Tibial artery (tissue), 4 donors: Measurements from ENCODE around the gene MELTF.

Experiments used
- DNase-seq, 2 donors: peaks; one replicate each; pipeline ENCODE4 v3.0.0-alpha.2; 2019
- H3K27ac ChIP-seq, 2 donors: fragments of 200-600 bp; sonication (generic) in 1 of 2; 1 replicate in 1 of 2; 2 replicates in 1 of 2; pipeline ENCODE4 v1.5.1; 2018 to 2019; ENCODE audit warnings: mild to moderate bottlenecking in 1 of 2
- H3K27me3 ChIP-seq, 2 donors: fragments of 200-600 bp; sonication (generic) in 1 of 2; one replicate each; pipeline versions ENCODE4 v1.5.1 to v1.6.0; 2016 to 2019
- H3K36me3 ChIP-seq, 3 donors: fragments of 200-600 bp; sonication (generic) in 2 of 3; one replicate each; pipeline ENCODE4 v1.5.1; 2016 to 2019; ENCODE audit warnings: mild to moderate bottlenecking in 2 of 3
- H3K4me1 ChIP-seq, 4 donors: fragments of 200-600 bp; sonication (generic) in 2 of 4; 1 replicate in 3 of 4; 2 replicates in 1 of 4; pipeline ENCODE4 v1.5.1; 2016 to 2019
- H3K4me3 ChIP-seq, 2 donors: fragments of 200-600 bp; sonication (generic) in 1 of 2; 1 replicate in 1 of 2; 2 replicates in 1 of 2; pipeline ENCODE4 v1.5.1; 2018 to 2019; ENCODE audit warnings: mild to moderate bottlenecking in 2 of 2
- H3K9me3 ChIP-seq, 3 donors: fragments of 200-600 bp; sonication (generic) in 1 of 3; one replicate each; pipeline ENCODE4 v1.5.1; 2016 to 2019
- CTCF ChIP-seq, 2 experiments: fragments of 200-600 bp in 1 of 2; fragments of 450-650 bp in 1 of 2; IDR thresholded peaks; one replicate each; pipeline ENCODE4 v1.5.1; 2017 to 2019; ENCODE audit warnings: antibody characterized with exemption in 2 of 2, mild to moderate bottlenecking in 1 of 2, moderate library complexity in 1 of 2
- intact Hi-C: fragments of 100-400 bp; cut with DNase I; formaldehyde crosslinking; loops from one replicate; pipeline ENCODE4 v1.15.0; 2023; ENCODE audit warnings: low total_unique reads

MELTF gene

GRCh38 chr3:197006860-197007259 is 22.8 kb downstream of the MELTF start:
- no peaks in the 10 kb centered on the region for H3K9me3 ChIP-seq
- H3K36me3 ChIP-seq = no peaks in the 10 kb centered on the region
- TF ChIP-seq CTCF (IDR thresholded peaks at IDR 0.05) = no peak
- intact Hi-C loops = no loop called here
- no peak overlapping the region for H3K4me3 ChIP-seq
- H3K27ac ChIP-seq = no peak overlapping the region
- DNase-seq = no peak
- H3K4me1 ChIP-seq = peaks cover 0 to 19% (median 8%) of the 10 kb centered on the region in 4 donors
- peaks cover 0 to 28% of the 10 kb centered on the region in 2 donors for H3K27me3 ChIP-seq

- peaks cover 0 to 24% of the 10 kb centered on the region in 2 donors for H3K27me3 ChIP-seq
- no peak overlapping the region for H3K4me3 ChIP-seq
Observed at GRCh38 chr3:197006446-197006845, 23.2 kb downstream of the MELTF start.

DNA sequence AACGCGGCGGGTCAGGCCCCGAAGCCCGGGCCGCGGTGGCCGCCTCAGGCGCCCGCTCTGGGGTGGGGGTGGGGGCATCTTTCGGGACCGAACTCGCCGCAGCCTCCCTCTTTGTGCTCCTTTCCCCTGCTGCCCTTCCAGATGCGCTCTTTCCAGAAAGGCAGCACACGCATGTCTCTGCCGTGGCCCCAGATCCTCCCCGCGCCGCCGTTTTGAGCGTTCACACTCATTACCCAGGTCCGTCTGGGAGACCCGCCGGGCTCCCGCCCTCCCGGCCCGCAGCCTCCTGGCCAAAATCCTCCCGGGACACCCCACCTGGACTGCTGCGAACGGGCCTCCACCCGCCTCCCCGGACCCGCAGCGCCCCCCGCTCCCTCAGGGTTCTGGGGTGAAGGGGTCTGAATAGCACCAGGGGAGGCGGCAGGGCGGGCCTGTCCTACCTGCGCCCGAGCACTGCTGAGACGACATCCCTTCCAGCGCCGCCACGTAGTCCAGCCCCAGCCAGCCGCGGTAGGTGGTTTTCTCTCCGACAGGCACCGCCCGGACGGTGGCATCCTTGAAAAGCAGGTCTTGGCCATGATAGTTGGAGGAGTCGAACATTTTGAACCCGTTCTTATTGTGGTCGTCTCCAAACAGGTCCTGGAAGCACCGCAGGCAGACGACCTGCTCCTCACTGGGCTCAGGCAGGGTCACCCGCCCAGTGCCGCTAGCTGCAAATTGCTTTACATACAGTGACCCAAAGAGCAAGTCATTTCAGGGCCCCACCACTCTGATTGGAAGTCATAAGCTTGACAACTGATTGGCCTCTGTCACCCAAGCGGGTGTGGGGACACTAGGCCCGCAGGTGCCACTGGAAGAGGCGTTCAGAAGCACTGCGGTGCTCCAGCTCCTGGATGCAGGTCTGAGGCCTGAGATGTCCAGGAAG is 25.9 kb downstream of the MELTF start:
- intact Hi-C loops = no loop called here

More at GRCh38 chr3:197006446-197006845, 23.2 kb downstream of the MELTF start:
- no peaks in the 10 kb centered on the region for H3K36me3 ChIP-seq
- DNase-seq = no peak
- intact Hi-C loops = no loop called here
- no peak for TF ChIP-seq CTCF (IDR thresholded peaks at IDR 0.05)
- H3K27ac ChIP-seq = no peak overlapping the region
- no peaks in the 10 kb centered on the region for H3K9me3 ChIP-seq
- H3K4me1 ChIP-seq = peaks cover 0 to 21% (median 8%) of the 10 kb centered on the region in 4 donors

DNA sequence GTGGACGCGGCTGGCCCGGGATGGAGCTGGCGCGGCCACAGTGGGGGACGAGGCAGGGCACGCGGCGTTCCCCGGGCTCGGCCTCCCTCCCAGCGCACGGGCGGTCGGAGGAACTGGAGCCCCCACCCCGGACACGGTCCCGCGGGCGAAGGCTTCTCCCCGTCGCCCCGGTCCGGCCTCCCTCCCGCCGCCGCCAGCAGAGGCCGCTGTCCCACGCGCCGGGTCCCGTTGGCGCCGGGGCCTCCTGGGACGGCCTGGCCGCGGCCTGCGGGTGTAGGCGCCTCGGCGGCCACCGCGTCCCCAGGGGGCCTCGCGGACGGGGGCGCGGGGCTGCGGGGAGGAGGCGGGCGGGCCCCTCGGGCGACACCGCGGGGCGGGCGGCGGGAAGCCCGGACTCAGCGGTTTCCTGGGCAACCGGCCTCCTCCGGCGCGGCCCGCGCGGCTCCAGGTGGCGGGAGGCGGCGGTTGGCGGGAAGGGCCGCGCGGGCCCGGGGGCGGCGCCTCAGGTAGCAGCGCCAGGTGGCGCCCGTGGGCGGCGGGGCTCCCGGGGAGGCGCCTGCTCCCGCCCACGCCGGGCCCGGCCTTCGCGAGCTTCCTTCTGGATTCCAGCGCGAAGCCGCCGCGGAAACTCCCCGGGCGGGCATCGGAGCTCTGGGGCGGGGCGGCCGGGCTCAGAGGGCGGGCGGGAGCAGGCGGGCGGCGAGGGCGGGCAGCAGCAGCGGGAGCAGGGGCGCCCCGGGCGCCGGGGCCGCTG is 26.7 kb downstream of the MELTF start:
- H3K4me1 ChIP-seq = peaks cover 0 to 21% (median 8%) of the 10 kb centered on the region in 4 donors
- no peaks in the 10 kb centered on the region for H3K9me3 ChIP-seq
- TF ChIP-seq CTCF (IDR thresholded peaks at IDR 0.05) = peak; percentile 72 to 84
- intact Hi-C loops = no loop called here
- H3K4me3 ChIP-seq = peak overlapping the region; percentile 69 to 70
- DNase-seq = peak; percentile 47 to 81
- peak overlapping the region; percentile 85 to 97 for H3K27ac ChIP-seq
- H3K36me3 ChIP-seq = no peaks in the 10 kb centered on the region
- H3K27me3 ChIP-seq = peaks cover 0 to 1% of the 10 kb centered on the region in 2 donors

More for the DNA sequence above, 25.9 kb downstream of the MELTF start:
- H3K36me3 ChIP-seq = no peaks in the 10 kb centered on the region
- H3K27me3 ChIP-seq = peaks cover 0 to 9% of the 10 kb centered on the region in 2 donors
- no peaks in the 10 kb centered on the region for H3K9me3 ChIP-seq
- no peak for TF ChIP-seq CTCF (IDR thresholded peaks at IDR 0.05)
- peak overlapping the region; percentile 85 to 97 for H3K27ac ChIP-seq
- DNase-seq = peak in 1 of 2 donors; percentile 65
- peak overlapping the region; percentile 69 to 70 for H3K4me3 ChIP-seq
- H3K4me1 ChIP-seq = peaks cover 0 to 21% (median 8%) of the 10 kb centered on the region in 4 donors

DNA sequence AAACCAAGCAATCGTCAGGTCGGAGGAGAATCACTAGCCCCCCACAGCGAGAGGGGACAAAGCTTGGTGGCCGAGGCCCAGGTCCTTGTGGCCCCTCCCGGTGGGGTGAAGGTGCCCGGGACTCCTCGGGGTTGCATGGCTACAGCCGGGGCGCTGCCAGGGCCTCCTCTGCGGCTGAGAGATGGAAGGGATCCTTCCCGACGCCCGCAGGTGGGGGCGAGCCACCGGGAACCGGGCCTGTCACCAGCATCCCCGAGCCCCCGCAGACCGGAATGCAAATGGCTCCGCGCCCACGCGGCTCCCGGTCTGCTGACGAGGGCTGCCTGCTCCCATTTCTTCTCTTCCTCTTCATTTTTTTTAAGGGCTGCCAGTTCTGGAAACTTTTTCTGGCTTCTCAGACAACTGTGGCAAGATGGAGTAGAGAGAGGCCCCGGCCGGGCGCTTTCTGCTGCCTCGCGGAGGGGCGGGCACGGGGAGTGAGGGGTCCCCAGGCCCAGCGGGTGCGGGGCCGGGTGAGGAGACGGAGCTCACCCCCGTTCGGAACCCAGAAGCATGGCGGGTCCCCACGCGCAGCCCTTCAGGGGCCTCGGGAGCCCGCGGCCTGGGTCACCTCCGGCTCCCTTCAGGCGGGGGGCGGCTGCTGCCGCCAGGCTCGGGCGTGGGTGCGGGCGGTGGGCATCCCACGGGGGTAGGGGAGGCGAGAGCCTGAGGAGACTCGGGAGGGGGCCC is 27.5 kb downstream of the MELTF start:
- Histone ChIP-seq H3K27me3 (no peaks in the 10 kb centered on the region), H3K4me3 (peak overlapping the region; percentile 69 to 70), H3K9me3 (no peaks in the 10 kb centered on the region), H3K4me1 (peaks cover 0 to 21% (median 8%) of the 10 kb centered on the region in 4 donors), H3K36me3 (no peaks in the 10 kb centered on the region), H3K27ac (peak overlapping the region; percentile 85 to 97)
- peak in 1 of 2 donors; percentile 66 for DNase-seq
- intact Hi-C loops = no loop called here
- no peak for TF ChIP-seq CTCF (IDR thresholded peaks at IDR 0.05)
